GM19455 (cell line): Measurements from ENCODE around the gene ZNF275.
"Not testable (repeated sequence)": the region's sequence is repeated elsewhere in the genome, so short reads cannot be mapped to it uniquely, and the experiment has no call there.

ENCODE experiments used
- ATAC-seq: cut with Tn5 transposase; IDR thresholded peaks from one replicate; pipeline ENCODE4 v1.9.1; 2021; ENCODE audit not compliant: unreplicated experiment

Gene ZNF275

GRCh38 chrX:153386097-153386496 lies 52.1 kb downstream of the ZNF275 start:
- no peak for ATAC-seq

- no peak for ATAC-seq
Measured at GRCh38 chrX:153387345-153387744, 53.4 kb downstream of the ZNF275 start.

GRCh38 chrX:153387987-153388721 lies 54.2 kb downstream of the ZNF275 start:
- ATAC-seq: no peak

GRCh38 chrX:153388722-153389459 lies 54.9 kb downstream of the ZNF275 start:
- ATAC-seq: no peak

- ATAC-seq: not testable (repeated sequence)
Measured at GRCh38 chrX:153389460-153389768, 55.5 kb downstream of the ZNF275 start.

- no peak for ATAC-seq
Measured at GRCh38 chrX:153392642-153393321, 58.8 kb downstream of the ZNF275 start.

GRCh38 chrX:153394612-153395011 lies 60.7 kb downstream of the ZNF275 start:
- ATAC-seq: no peak

- ATAC-seq: no peak
Measured at GRCh38 chrX:153395613-153396319, 61.8 kb downstream of the ZNF275 start.

- ATAC-seq: no peak
Measured at GRCh38 chrX:153396320-153397195, 62.6 kb downstream of the ZNF275 start.

GRCh38 chrX:153397256-153397960 lies 63.5 kb downstream of the ZNF275 start:
- no peak for ATAC-seq

- no peak for ATAC-seq
Measured at GRCh38 chrX:153398275-153398960, 64.5 kb downstream of the ZNF275 start.

GRCh38 chrX:153400146-153401132 lies 66.5 kb downstream of the ZNF275 start:
- ATAC-seq: no peak

GRCh38 chrX:153401133-153401764 lies 67.3 kb downstream of the ZNF275 start, which contains the start of gene PNMA6E:
Gene PNMA6E (minus strand): TSS chrX:153401350. CDS start chrX:153398849, 2,501 bp downstream.
- no peak for ATAC-seq
